OCI-LY1 (cell line): ENCODE results near the gene LAMB2.

Experiments used
- CTCF ChIP-seq: fragments of 200-600 bp; sonication (generic), shearing (Covaris generic); IDR thresholded peaks from 2 replicates; pipeline ENCODE4 v1.5.1; 2017; ENCODE audit warnings: mild to moderate bottlenecking, antibody characterized with exemption, low read length, moderate library complexity, mixed read lengths
- EZH2 ChIP-seq: fragments of 200-600 bp; sonication (generic), shearing (Covaris generic); IDR thresholded peaks from 2 replicates; pipeline ENCODE4 v1.8.0; 2017; ENCODE audit warnings: borderline replicate concordance, mixed run types, mild to moderate bottlenecking, antibody characterized with exemption, low read length, moderate library complexity, mixed read lengths

- TF ChIP-seq CTCF (no peak), EZH2 (no peak)
Measured at GRCh38 chr3:49161808-49162530, 29.1 kb upstream of the LAMB2 start.
